NCI-H146 treated with DMSO at 0.1 percent for 48 hours (cell line): Measurements from ENCODE around the gene LRP1B.
"Not testable (repeated sequence)": the region's sequence is repeated elsewhere in the genome, so short reads cannot be mapped to it uniquely, and the experiment has no call there.

ENCODE experiments used
- DNase-seq: peaks from one replicate; lab custom pipeline; 2025; ENCODE audit not compliant: unreplicated experiment; lab: John Stamatoyannopoulos, UW

The LRP1B gene

DNA sequence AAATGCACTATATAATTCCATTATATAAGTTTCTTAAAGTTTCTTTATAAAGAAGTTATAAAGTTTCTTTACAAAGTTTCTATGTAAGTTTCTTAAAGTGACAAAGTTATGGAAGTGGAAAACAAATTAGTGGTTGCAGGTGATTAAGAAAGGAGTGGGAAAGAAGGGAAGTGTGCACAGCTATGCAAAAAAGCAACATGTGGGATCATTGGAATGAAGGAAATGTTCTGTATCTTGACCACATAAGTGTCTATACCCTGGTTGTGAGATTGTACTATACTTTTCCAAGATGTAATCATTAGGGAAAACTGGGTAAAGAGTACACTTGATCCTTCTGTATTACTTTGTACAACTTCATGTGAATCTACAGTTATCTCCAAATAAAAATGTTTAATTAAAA is 1541.1 kb downstream of the LRP1B start:
- no peak for DNase-seq

DNA sequence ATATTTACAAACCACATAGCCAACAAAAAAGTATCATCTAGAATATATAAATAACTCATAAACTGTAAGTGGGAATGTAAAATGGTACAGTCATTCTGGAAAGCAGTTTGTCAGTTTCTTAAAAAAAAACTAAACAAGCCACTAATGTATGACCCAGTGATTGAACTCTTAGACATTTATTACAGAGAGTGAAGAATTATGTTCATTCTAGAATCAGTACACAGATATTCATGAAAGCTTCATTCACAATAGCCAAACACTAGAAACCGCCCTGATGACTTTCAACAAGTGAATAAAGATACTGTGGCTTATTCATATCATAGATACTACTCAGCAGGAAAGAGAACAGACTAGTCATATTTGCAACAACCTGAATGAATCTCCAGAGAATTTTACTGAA is 1541.5 kb downstream of the LRP1B start:
- DNase-seq: no peak

- DNase-seq: peak; percentile 9
Measured at GRCh38 chr2:140586379-140586778, 1544.4 kb downstream of the LRP1B start.

- DNase-seq: no peak
Measured at GRCh38 chr2:140585016-140585415, 1545.8 kb downstream of the LRP1B start.

- DNase-seq: no peak
Measured at GRCh38 chr2:140584471-140584870, 1546.3 kb downstream of the LRP1B start.

- DNase-seq: no peak
Measured at GRCh38 chr2:140580532-140581151, 1550.2 kb downstream of the LRP1B start.

GRCh38 chr2:140577453-140577852 is 1553.4 kb downstream of the LRP1B start:
- no peak for DNase-seq

DNA sequence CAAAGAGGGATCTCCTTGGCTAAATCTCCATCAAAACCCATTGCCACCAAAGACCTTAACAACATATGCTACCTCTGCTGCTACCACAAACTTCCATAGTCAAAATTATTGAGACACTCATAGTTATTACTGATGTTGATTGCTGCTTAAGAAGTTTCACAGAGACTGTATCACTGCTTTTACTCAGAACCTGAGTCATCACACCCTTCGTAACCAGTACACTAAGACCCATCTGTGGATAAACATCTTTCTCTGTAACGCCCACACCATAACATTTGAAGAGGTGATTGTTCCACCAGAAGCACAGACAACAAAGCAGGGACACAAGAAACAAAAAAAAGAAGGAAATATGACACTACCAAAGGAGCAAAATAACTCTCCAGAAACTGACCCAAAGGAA is 1563.1 kb downstream of the LRP1B start:
- no peak for DNase-seq

DNA sequence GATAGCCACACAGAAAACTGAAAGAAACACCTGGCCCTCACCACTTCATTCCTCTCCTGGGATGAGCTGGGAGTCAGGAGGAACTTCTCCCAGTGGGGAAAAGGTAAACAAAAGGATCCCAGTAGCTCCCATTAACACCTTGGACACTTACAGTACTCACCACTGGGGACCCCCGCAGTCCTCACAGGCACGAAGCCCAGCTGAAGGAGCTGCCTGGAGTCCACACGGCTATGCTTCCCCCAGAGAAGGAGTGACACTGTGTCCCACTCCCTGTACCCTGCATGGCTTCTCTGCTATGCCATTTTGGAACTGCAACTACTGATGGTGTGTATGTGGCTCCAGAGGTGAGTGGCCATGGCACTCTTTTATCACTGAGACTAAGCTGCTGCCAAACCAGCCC is 1565.1 kb downstream of the LRP1B start:
- DNase-seq: no peak

GRCh38 chr2:140555701-140556100 is 1575.1 kb downstream of the LRP1B start:
- DNase-seq: no peak

- DNase-seq: no peak
Measured at GRCh38 chr2:140552634-140553033, 1578.2 kb downstream of the LRP1B start.

DNA sequence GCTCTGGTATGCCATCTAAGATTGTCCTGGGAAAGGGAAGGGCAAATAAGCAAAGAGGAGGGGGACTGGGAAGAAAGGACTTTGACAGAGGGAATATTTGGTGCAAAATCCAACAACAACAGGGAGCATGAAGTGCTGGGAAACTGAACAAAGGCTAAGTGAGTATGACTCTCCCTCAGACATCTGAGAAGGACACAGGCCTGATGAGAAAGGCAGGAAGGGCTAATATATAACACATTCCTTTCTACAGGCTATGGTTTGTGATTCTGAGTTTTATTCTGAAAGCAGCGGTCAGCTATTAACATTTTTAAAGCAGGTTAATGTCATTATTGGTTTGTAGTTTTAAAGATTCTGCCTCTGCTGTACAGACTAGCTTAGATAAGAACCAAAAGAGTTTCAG is 1579.5 kb downstream of the LRP1B start:
- no peak for DNase-seq

- DNase-seq: no peak
Measured at GRCh38 chr2:140550821-140551220, 1580.0 kb downstream of the LRP1B start.

GRCh38 chr2:140544769-140545168 is 1586.0 kb downstream of the LRP1B start:
- DNase-seq: not testable (repeated sequence)

DNA sequence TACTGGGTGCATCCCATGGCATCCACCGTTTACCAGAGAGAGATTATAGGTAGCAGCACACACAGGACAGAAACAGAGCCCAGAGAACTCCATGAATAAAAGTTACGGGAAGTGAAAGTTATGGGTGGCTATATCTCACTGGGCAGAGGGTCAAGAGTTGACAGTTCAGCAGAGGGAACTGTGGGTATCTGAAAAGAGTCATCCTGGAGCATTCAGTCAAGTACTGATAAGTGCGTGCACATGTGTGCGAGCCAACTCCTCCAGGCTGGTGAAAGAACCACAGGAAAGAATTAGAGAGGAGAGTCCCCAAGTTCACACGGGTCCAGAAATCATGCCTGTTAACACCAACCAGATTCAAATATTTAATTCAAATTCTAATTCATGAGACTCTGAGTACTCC is 1588.2 kb downstream of the LRP1B start:
- DNase-seq: no peak

GRCh38 chr2:140539242-140539875 is 1591.5 kb downstream of the LRP1B start:
- DNase-seq: no peak

- no peak for DNase-seq
Measured at GRCh38 chr2:140529706-140530105, 1601.1 kb downstream of the LRP1B start.

DNA sequence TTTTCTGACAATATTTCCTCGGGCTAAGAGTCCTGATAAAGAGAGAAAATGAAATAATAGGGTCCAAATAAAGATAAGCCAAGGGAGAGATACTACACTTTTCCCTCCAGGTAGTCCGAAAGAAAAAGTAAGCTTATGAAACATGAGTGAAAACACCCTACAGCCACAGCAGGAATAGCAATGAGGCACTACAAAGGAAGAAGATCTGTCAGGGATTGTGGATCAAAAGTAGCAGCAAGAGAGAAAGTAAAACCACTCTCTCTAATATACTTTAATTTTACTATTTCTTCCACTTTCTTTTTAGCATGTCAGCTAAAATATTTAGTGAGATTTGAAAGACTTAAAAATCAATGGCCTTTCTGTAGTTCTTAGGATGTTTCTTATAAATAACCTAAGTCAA is 1601.8 kb downstream of the LRP1B start:
- DNase-seq: no peak

DNA sequence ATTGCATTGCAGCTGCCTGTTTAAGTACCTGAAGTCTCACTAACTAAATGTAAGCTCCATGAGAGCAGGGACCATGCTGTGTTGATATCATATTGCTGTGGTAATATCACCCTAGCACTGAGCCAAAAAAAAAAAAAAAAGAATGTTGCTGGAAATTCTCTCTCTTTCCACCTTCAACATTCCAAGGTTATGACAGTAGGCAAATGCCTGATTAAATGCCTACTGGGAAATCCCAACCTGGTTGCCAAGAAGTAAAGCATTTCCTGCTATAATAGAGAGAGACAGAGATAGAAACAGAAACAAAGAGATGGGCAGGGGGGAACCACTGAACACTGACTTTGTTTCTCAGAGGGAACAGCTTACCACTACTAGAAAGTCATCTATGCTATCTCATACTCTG is 1604.2 kb downstream of the LRP1B start:
- DNase-seq: no peak

- no peak for DNase-seq
Measured at GRCh38 chr2:140512106-140512505, 1618.7 kb downstream of the LRP1B start.

DNA sequence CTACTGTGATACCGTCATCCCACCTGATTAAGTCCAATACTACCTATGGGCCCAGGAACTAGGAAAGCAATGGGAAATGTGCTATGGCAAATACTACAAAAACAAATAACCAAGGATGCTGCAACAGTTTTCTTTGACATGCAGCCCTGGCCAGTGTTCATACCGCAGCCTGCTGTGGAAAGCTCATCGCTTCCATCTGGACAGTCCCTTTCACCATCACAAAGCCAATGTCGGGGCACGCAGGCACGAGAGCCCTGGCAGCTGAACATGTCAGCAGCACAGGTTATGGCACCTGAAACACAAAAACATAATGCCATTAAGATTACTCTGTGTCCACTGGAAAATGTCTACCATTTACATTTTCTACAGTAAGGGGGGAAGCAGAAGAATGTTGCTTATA is 1621.1 kb downstream of the LRP1B start:
- no peak for DNase-seq

DNA sequence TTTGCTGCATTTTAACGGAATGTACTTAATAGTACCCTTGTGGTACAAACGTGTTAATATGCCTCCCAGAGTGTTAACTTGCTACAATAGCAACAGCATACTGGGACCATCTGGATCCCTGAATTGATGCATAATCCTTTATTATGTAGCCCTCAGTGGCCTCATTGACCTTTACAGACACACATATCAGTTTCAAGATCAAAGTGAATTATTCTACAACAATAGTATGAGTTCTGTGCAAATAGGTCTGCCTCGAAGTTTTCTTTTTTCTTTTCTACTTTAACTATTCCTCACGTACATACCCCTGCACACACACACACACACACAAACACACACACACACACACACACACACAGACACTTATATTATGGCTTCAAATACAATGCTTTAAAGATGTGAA is 1622.1 kb downstream of the LRP1B start:
- DNase-seq: peak; percentile 23

- no peak for DNase-seq
Measured at GRCh38 chr2:140506606-140507005, 1624.2 kb downstream of the LRP1B start.
